K562 (cell line): Measurements from ENCODE around the gene UBR1. TPM values are rescaled to one million over a fixed set of nuclear protein-coding genes. Genes with fewer than 3 reads are reported as not detected.
A peak's percentile ranks its signal among the peaks of the same experiment; 100 is the strongest.

Experiments
- ATAC-seq: fragments of 200-7000 bp; cut with Tn5 transposase; 3 replicates; pipeline ENCODE4 v1.9.1; 2020; ENCODE audit warnings: moderate library complexity
- BruUV-seq: library from RNA; stranded (reverse); fragments of 400-500 nt; replicated peaks from 2 replicates; lab custom pipeline; 2021; lab: Mats Ljungman, UMichigan
- CTCF ChIA-PET: fragments of 300-600 bp; formaldehyde crosslinking; extraction: SDS; loops from one replicate; lab custom pipeline; 2021; ENCODE audit warnings: low intra/inter-chr PET ratio; lab: Yijun Ruan, JAX
- POLR2A ChIA-PET: fragments of 300-600, 350-650 bp; sonication (Branson Sonifier 250); formaldehyde crosslinking; extraction: SDS; loops from one replicate; lab custom pipeline; 2021; ENCODE audit warnings: antibody characterized with exemption, inconsistent platforms; lab: Yijun Ruan, JAX
- DNase-seq, 4 experiments: peaks; one replicate each; pipeline versions ENCODE4 v3.0.0 to v3.0.0-alpha.2; 2011 to 2018; ENCODE audit warnings: low spot score in 3 of 4, mixed read lengths in 3 of 4; ENCODE audit errors: extremely low read depth in 1 of 4
- FAIRE-seq: peaks from 2 replicates; lab custom pipeline; 2011; peaks lifted over from hg19 to GRCh38; lab: Jason Lieb, UNC
- H2AFZ ChIP-seq: 2 replicates; pipeline ENCODE4 v1.6.0; 2011; ENCODE audit warnings: low read depth, low read length, control low read depth, inconsistent platforms
- H3K27ac ChIP-seq: fragments of 200-600 bp; 3 replicates; pipeline ENCODE4 v1.8.0; 2011; ENCODE audit warnings: low read depth, mild to moderate bottlenecking, control low read depth, inconsistent platforms, low read length, moderate library complexity, mixed read lengths; ENCODE audit errors: extremely low read depth
- H3K27me3 ChIP-seq, 2 experiments: fragments of 300-600 bp in 1 of 2; 2 replicates in 1 of 2; 3 replicates in 1 of 2; pipeline versions ENCODE4 v1.6.0 to v1.8.0; 2011; ENCODE audit warnings: inconsistent platforms in 2 of 2, low read length in 2 of 2, mild to moderate bottlenecking in 1 of 2, mixed read lengths in 1 of 2, moderate library complexity in 1 of 2; ENCODE audit not compliant: control insufficient read depth in 2 of 2, insufficient read depth in 2 of 2
- H3K36me3 ChIP-seq: fragments of 300-600 bp; 3 replicates; pipeline ENCODE4 v1.8.0; 2011; ENCODE audit warnings: mild to moderate bottlenecking, low read length, inconsistent platforms; ENCODE audit not compliant: control insufficient read depth, insufficient read depth
- H3K4me1 ChIP-seq, 2 experiments: fragments of 200-600 bp in 1 of 2; replicated peaks in 1 of 2; 2 replicates in 1 of 2; 3 replicates in 1 of 2; pipeline versions ENCODE4 v1.5.1 to v1.8.0; 2011; ENCODE audit warnings: inconsistent platforms in 2 of 2, low read length in 2 of 2, mild to moderate bottlenecking in 1 of 2, mixed read lengths in 1 of 2, moderate library complexity in 1 of 2; ENCODE audit not compliant: control insufficient read depth in 2 of 2, insufficient read depth in 2 of 2
- H3K4me2 ChIP-seq: 2 replicates; pipeline ENCODE4 v1.6.1; 2011; ENCODE audit warnings: low read length, control low read depth, inconsistent platforms, mixed read lengths; ENCODE audit not compliant: insufficient read depth
- H3K4me3 ChIP-seq: fragments of 200-600 bp; sonication (generic), shearing (Covaris generic); 2 replicates; pipeline ENCODE4 v1.5.1; 2016; ENCODE audit warnings: control low read depth, inconsistent platforms
- H3K79me2 ChIP-seq: fragments of 200-600 bp; 3 replicates; pipeline ENCODE4 v1.8.0; 2011; ENCODE audit warnings: low read length, inconsistent platforms; ENCODE audit not compliant: control insufficient read depth, insufficient read depth
- H3K9ac ChIP-seq, 2 experiments: 2 replicates each; pipeline versions ENCODE4 v1.6.0 to v1.6.1; 2011; ENCODE audit warnings: low read depth in 2 of 2, low read length in 2 of 2, control low read depth in 1 of 2, inconsistent platforms in 1 of 2, mild to moderate bottlenecking in 1 of 2, mixed read lengths in 1 of 2; ENCODE audit not compliant: insufficient read depth in 1 of 2
- H3K9me1 ChIP-seq: one replicate; pipeline ENCODE4 v1.6.0; 2011; ENCODE audit warnings: inconsistent platforms, mild to moderate bottlenecking, low read length, moderate library complexity; ENCODE audit not compliant: control insufficient read depth, insufficient read depth
- H3K9me3 ChIP-seq: replicated peaks from 2 replicates; pipeline ENCODE4 v1.5.1; 2011; ENCODE audit warnings: low read depth, low read length, inconsistent platforms; ENCODE audit not compliant: control insufficient read depth, insufficient read depth
- H4K20me1 ChIP-seq: replicated peaks from 2 replicates; pipeline ENCODE4 v1.6.1; 2011; ENCODE audit warnings: low read length, inconsistent platforms, mixed read lengths; ENCODE audit not compliant: control insufficient read depth, insufficient read depth
- ARID1B ChIP-seq: fragments of 450-650 bp; IDR thresholded peaks from 2 replicates; pipeline ENCODE4 v1.6.1; 2016; ENCODE audit warnings: antibody characterized with exemption, mild to moderate bottlenecking, inconsistent platforms
- CHAMP1 ChIP-seq: fragments of 450-650 bp; IDR thresholded peaks from 2 replicates; pipeline ENCODE4 v1.6.1; 2016; ENCODE audit warnings: mild to moderate bottlenecking
- CREB1 ChIP-seq, 2 experiments: sonication (generic) in 1 of 2; formaldehyde crosslinking in 1 of 2; IDR thresholded peaks; 2 replicates each; pipeline versions ENCODE4 v1.6.1 to v1.8.0; 2012 to 2022; ENCODE audit warnings: inconsistent platforms in 1 of 2, mild to moderate bottlenecking in 1 of 2, missing genetic modification reagents in 1 of 2, moderate library complexity in 1 of 2
- DPF2 ChIP-seq: fragments of 450-650 bp; IDR thresholded peaks from 2 replicates; pipeline ENCODE4 v1.6.1; 2016
- ETV1 ChIP-seq: fragments of 450-650 bp; conservative IDR thresholded peaks from 2 replicates; pipeline ENCODE4 v1.6.1; 2016; ENCODE audit warnings: missing genetic modification characterization, control low read depth, low read depth, missing compliant biosample characterization
- HDAC2 ChIP-seq: fragments of 450-650 bp; IDR thresholded peaks from 2 replicates; pipeline ENCODE4 v1.6.1; 2016; ENCODE audit warnings: mild to moderate bottlenecking
- HOMEZ ChIP-seq: fragments of 250-450 bp; sonication (Bioruptor Pico); IDR thresholded peaks from 2 replicates; pipeline ENCODE4 v1.4.0; 2020; ENCODE audit warnings: mild to moderate bottlenecking, moderate library complexity
- PHF21A ChIP-seq: fragments of 450-650 bp; IDR thresholded peaks from 2 replicates; pipeline ENCODE4 v1.6.1; 2017; ENCODE audit warnings: low read depth, borderline replicate concordance
- POLR2AphosphoS5 ChIP-seq: IDR thresholded peaks from 2 replicates; pipeline ENCODE4 v1.6.1; 2011; ENCODE audit warnings: mild to moderate bottlenecking, low read depth, low read length, moderate library complexity; ENCODE audit not compliant: control insufficient read depth, insufficient read depth
- POLR2G ChIP-seq: fragments of 200-400 bp; formaldehyde crosslinking; IDR thresholded peaks from 2 replicates; pipeline ENCODE4 v1.6.1; 2017; ENCODE audit warnings: low read depth, mild to moderate bottlenecking, antibody characterized with exemption, low read length, moderate library complexity
- TAL1 ChIP-seq: fragments of 450-650 bp; IDR thresholded peaks from 2 replicates; pipeline ENCODE4 v1.6.1; 2016; ENCODE audit warnings: mild to moderate bottlenecking
- THAP12 ChIP-seq: fragments of 250-450 bp; sonication (Bioruptor Pico); IDR thresholded peaks from 2 replicates; pipeline ENCODE4 v1.9.0; 2021; ENCODE audit warnings: mild to moderate bottlenecking, inconsistent platforms
- THAP7 ChIP-seq: fragments of 250-450 bp; sonication (Bioruptor Pico); IDR thresholded peaks from 2 replicates; pipeline ENCODE4 v1.5.0; 2021
- YBX1 ChIP-seq: fragments of 450-650 bp; IDR thresholded peaks from 2 replicates; pipeline ENCODE4 v1.7.1; 2016; ENCODE audit warnings: mild to moderate bottlenecking
- ZNF780A ChIP-seq: fragments of 250-450 bp; sonication (Bioruptor Pico); IDR thresholded peaks from 2 replicates; pipeline ENCODE4 v1.5.0; 2021; ENCODE audit warnings: mild to moderate bottlenecking
- in situ Hi-C: fragments of 300-500 bp; cut with MboI; formaldehyde crosslinking; loops from 4 replicates; pipeline ENCODE4 v1.15.0; 2018; ENCODE audit warnings: inconsistent platforms, mixed read lengths
- intact Hi-C: fragments of 100-400 bp; cut with micrococcal nuclease; formaldehyde crosslinking; loops from 2 replicates; pipeline ENCODE4 v1.14.2; 2022
- polyA plus RNA-seq, 8 experiments: library from polyadenylated mRNA; depleted of rRNA in 4 of 8; stranded (reverse) in 5 of 8; unstranded in 3 of 8; fragments of >200 nt; fragmentation: Nextera tagmentation in 2 of 8; fragmentation: Illumina TruSeq in 1 of 8; extraction: Ambion mirVana in 2 of 8; extraction: Trizol in 1 of 8; gene quantifications; 2 replicates each; pipeline versions ENCODE4 v1.2.1 to v1.2.3, GENCODE V29; 2011 to 2014; ENCODE audit warnings: inconsistent platforms in 1 of 8, missing spikeins in 1 of 8
- total RNA-seq, 7 experiments: library from RNA; depleted of rRNA in 6 of 7; stranded (reverse); fragments of >200 nt in 6 of 7; fragmentation: Illumina TruSeq in 2 of 7; extraction: Trizol in 2 of 7; gene quantifications; 2 replicates each; pipeline versions ENCODE4 v1.2.1 to v1.2.3, GENCODE V29; 2011 to 2021; ENCODE audit warnings: low replicate concordance in 1 of 7

UBR1 gene
- total and polyA plus RNA-seq, 9 of the 15 experiments (the other 6 are each of a cell fraction or from before 2014, with no cell fraction given): 5.8 to 30.7 (median 15.3) TPM

- TF ChIP-seq POLR2G (no peak), THAP7 (CRISPR knock-in tag) (no peak), POLR2AphosphoS5 (no peak)
- TF ChIP-seq, all 486 proteins: peak for 5
These were observed 40.3 kb upstream of the UBR1 start (continued) for GRCh38 chr15:43146184-43146583.

- Histone ChIP-seq H2AFZ (no peak overlapping the region; the same call in 1 of the 2 replicates), H3K9me1 (no peaks in the 10 kb centered on the region), H3K4me2 (no peak overlapping the region), H3K9ac (no peak overlapping the region), H3K79me2 (no peaks in the 10 kb centered on the region), H3K4me1 (no peaks in the 10 kb centered on the region; a peak in 1 of 5 replicates), H3K36me3 (peaks cover 29% of the 10 kb centered on the region; the same call in 1 of the 3 replicates), H3K27ac (peak overlapping the region; percentile 3; the same call in 1 of the 3 replicates), H3K4me3 (no peak overlapping the region), H4K20me1 (no peaks in the 10 kb centered on the region), H3K27me3 (no peaks in the 10 kb centered on the region), H3K9me3 (no peaks in the 10 kb centered on the region)
- intact Hi-C loops (no loop called here), in situ Hi-C loops (no loop called here)
- ATAC-seq: peak; percentile 62
- DNase-seq: no peak
- BruUV-seq: no TSS peak
- ChIA-PET CTCF (no interaction called here), POLR2A (no interaction called here)
- FAIRE-seq: no peak
- 0 out of 2 replicates have a peak, but pooled peaks have one; percentile 15 for TF ChIP-seq ARID1B
- no peak for TF ChIP-seq ZNF780A (CRISPR knock-in tag)
- 0 out of 2 replicates have a peak, but pooled peaks have one; percentile 49 for TF ChIP-seq ETV1 (tag)
- TF ChIP-seq HOMEZ (CRISPR knock-in tag): no peak
- 0 out of 2 replicates have a peak, but pooled peaks have one; percentile 18 for TF ChIP-seq DPF2
- TF ChIP-seq CREB1 (IDR thresholded peaks at IDR 0.05): no peak
- no peak for TF ChIP-seq CREB1 (CRISPR knock-in tag; IDR thresholded peaks at IDR 0.05)
- no peak for TF ChIP-seq TAL1
- TF ChIP-seq THAP12: no peak
- no peak for TF ChIP-seq PHF21A
- TF ChIP-seq YBX1: no peak
- TF ChIP-seq HDAC2: no peak
- TF ChIP-seq CHAMP1: no peak
These were observed 38.7 kb upstream of the UBR1 start for GRCh38 chr15:43144512-43144911.
